HG02678 (cell line): ENCODE measurements around the gene RPS6KB2.
"Not testable (repeated sequence)": the region's sequence is repeated elsewhere in the genome, so short reads cannot be mapped to it uniquely, and the experiment has no call there.

Source experiments
- ATAC-seq: cut with Tn5 transposase; IDR thresholded peaks from one replicate; pipeline ENCODE4 v1.9.1; 2021; ENCODE audit warnings: mild to moderate bottlenecking, moderate library complexity; ENCODE audit not compliant: unreplicated experiment

RPS6KB2 gene

GRCh38 chr11:67397536-67397935, 30.8 kb upstream of the RPS6KB2 start:
- no peak for ATAC-seq

DNA sequence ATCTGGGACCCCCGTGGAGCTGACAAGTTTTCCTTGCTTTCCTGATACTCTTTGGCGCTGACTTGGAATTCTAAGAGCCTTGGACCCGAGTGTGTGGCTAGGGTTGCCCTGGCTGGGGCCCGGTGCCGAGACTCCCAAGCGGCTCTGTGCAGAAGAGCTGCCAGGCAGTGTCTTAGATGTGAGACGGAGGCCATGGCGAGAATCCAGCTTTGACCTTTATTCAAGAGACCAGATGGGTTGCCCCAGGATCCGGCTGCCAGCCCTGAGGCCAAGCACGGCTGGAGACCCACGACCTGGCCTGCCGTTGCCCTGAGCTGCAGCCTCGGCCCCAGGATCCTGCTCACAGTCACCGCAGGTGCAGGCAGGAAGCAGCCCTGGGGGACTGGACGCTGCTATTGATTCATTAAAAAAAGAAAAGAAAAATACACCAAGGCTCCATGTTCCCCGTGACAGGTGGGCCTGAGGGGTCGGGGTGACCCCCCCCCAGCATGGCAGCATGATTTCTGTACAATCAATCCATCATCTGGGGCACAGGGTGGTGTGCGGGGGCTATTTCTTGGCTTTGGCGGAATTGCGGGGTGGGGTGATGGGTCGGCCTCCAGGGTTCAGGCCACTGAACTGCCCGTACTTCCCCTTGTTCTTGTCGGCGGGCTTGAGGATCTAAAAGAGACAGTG, 30.2 kb upstream of the RPS6KB2 start:
- no peak for ATAC-seq

- ATAC-seq = no peak
Observed at GRCh38 chr11:67398661-67399563, 29.4 kb upstream of the RPS6KB2 start.

DNA sequence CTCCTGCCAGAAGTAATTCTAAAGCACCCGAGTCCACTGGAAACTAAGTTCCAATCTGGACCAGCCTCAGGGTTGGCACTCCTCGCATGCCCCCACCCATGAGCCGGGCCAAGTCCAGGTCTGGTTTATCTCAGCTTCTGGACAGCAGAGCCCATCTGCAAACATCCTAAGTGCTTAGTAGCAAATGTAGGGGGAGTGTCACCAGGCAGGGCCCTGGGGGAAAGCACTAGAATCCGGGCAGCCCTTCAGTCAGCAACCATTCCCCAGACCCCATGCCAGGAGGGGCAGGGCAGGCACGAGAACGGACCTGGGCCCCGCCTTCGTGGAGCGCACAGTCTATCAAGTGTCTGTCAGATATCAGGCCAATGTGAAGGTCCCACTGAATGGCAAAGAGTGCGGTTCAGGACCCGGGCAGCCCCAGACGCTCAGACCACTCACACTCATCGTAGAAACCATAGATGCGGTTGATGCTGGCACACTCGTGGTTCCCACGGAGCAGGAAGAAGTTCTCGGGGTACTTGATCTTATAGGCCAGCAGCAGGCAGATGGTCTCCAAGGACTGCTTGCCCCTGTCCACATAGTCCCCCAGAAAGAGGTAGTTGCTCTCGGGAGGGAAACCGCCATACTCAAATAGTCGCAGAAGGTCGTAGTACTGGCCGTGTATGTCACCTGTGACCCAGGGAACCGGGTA, 27.9 kb upstream of the RPS6KB2 start:
- ATAC-seq = no peak

GRCh38 chr11:67400942-67401494, 27.3 kb upstream of the RPS6KB2 start:
- no peak for ATAC-seq

DNA sequence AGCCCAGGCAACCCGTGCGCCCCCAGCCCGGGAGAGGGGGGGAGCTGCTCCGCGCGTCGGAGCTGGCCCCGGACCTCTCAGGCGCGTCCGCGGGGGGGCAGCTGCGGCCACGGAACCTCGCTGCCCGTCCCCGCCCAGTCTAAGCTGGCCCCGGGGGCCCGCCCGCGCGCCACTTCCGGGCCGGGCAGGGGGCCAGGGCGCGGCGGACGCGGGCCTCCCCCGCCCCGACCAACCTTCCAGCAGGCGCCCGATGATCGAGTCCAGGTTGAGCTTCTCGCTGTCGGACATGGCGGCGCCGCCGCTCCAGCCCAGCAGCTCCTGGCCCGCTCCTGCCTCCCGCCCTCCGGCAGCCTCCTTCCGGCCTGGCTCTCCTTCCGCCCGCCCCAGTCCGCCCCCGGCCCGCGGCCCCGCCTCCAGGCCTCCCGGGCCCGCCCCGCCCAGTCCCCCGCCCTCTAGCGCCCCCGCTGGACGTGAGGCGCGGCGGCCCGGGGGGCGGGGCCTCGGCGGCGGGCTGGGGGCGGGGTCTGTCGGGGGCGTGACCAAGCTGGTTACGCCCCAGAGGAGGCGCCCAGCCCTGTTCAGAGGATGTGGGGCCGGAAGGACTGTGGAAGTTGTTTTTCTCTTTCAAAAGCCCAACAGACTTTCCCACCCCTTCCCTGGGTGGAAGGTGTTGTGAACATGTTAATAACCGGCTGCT, 26.7 kb upstream of the RPS6KB2 start, which contains the start of gene PPP1CA:
PPP1CA (minus strand) TSS at position 364 of the 697 bp plus-strand sequence; CDS start at position 288, 76 bp downstream.
- peak; percentile 71 for ATAC-seq

DNA sequence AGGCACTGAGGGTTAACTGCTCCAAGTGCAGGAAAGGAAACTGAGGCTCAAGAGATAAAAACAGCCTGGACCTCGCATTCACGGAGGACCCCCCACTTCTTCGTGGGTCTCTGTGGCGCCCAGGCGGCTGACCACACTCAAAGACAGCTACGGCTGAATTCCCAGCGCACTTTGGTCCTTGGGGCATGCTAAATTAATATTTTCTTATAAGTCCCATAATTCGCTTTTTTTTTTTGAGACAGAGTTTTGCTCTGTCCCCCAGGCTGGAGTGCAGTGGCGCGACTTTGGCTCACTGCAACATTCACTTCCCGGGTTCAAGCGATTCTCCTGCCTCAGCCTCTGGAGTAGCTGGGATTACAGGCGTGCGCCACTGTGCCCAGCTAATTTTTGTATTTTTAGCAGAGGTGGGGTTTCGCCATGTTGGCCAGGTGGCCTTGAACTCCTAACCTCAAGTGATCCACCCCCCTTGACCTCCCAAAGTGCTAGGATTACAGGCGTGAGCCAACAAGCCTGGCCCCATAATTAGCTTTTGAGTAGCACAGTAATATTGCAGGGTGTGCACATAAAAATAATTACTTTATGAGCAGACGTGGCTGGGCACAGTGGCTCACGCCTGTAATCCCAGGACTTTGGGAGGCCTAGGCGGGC, 26.0 kb upstream of the RPS6KB2 start:
- ATAC-seq = not testable (repeated sequence)

- not testable (repeated sequence) for ATAC-seq
Observed at GRCh38 chr11:67403085-67403484, 25.2 kb upstream of the RPS6KB2 start.

- ATAC-seq = no peak
Observed at GRCh38 chr11:67404515-67405195, 23.6 kb upstream of the RPS6KB2 start.

GRCh38 chr11:67405196-67405567, 23.1 kb upstream of the RPS6KB2 start:
- no peak for ATAC-seq

DNA sequence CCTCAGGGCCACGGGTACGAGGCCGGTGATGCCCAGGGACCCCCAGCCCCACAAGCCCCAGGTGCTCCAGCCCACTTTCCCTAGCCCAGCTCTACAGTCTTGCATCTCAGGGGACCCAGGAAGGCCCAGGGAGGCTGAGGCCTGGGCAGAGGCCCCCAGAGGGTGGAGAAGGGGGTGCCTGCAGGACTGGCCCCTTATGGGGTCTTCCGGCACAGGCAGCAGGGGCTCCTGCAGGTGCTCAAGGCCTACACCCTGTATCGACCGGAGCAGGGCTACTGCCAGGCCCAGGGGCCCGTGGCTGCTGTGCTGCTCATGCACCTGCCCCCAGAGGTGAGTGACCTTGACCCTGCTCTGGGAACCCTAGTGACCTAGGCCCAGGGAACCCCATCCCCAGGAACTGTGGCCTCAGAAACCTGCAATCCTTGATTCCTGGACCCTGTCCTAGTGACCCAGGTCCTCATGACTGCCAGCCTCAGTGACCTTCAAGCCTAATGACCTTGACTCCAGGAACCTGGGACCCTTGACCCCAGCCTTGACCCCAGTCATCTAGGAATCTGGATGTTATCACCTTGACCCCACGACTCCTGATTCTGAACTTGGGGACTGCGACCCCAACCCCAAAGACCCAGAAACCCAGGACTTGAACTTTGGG, 22.5 kb upstream of the RPS6KB2 start:
- no peak for ATAC-seq

- ATAC-seq = no peak
Observed at GRCh38 chr11:67406420-67406968, 21.8 kb upstream of the RPS6KB2 start.

DNA sequence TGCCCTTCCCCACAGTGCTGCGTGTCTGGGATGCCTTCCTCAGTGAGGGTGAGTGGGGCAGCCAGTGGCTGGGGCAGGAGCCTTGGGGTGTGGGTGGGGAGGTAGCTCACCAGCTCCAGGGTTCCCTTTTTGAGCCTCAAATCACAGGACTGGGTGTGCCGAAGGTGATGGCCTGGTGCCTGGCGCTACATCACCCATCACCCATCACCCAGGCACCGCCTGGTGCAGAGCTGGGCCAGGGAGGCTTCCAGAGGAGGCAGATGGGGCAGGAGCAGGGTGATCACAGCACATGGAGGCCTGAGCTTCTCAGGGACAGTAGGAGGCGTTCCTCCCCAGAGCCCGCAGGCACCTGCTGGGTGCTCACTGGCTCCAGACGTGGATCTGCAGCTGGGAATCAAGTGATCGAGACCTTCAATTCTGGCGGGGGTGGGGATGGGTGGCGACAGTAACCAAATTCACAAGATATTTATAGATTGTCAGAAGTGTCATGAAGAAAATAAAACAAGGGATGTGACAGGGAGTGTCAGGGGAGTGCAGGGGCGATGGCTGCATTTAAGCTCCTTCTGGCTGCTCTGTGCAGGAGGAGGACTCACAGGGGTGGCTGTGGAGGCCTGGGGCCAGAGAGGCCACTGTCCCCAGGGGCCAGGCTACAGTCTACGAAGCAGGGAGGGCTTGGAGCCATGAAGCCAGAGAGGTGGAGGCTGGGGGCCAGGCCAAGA, 21.2 kb upstream of the RPS6KB2 start:
- no peak for ATAC-seq

DNA sequence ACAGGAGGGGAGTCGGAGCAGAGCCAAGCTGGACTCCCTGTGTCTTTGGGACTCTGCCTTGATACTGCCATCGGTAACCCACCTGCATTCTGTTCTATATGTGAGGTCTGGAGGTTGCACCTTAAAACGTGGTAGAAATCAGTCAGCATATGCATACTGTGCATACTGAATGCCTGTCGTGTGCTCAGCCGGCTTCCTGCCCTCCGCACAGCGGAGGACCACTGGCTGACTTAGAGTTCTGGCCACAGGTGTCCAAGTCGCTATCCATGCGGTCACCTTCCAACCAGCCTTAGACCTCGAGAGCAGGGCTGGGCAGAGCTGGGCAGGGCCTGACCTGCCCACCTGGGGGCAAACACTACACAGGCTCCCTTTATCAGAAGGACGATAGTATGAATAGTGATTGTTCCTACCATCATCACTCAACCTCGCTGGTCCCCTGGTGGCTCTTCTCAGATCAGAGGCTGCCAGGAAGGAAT, 20.6 kb upstream of the RPS6KB2 start:
- no peak for ATAC-seq

DNA sequence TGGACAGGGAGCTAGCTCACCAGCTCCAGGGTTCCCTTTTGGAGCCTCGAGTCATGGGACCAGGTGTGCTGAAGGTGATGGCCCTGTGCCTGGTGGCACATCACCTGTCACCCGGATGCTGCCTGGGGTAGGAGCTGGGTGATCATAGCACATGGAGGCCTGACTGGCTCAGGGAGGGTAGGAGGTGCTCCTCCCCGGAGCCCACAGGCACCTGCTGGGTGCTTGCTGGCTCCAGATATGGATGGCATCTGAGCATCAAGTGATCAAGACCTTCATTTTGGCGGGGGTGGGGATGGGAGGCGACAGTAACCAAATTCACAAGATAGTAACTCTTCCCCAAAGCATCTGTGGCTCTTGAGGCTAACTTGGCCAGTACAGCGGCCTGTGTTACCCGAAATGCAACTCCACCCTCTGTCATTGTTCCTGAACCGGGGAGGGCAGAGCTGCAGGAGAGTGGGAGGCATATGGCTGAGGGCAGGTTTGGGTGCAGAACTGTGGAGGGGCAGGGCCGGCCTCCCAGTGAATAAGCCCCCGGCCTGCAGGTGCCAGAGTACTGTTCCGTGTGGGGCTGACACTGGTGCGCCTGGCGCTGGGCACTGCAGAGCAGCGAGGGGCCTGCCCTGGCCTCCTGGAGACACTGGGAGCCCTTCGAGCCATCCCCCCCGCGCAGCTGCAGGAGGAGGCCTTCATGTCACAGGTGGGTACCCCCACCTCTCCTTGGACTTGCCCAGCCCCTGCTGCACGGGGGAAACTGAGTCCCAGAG, 19.7 kb upstream of the RPS6KB2 start:
- no peak for ATAC-seq

DNA sequence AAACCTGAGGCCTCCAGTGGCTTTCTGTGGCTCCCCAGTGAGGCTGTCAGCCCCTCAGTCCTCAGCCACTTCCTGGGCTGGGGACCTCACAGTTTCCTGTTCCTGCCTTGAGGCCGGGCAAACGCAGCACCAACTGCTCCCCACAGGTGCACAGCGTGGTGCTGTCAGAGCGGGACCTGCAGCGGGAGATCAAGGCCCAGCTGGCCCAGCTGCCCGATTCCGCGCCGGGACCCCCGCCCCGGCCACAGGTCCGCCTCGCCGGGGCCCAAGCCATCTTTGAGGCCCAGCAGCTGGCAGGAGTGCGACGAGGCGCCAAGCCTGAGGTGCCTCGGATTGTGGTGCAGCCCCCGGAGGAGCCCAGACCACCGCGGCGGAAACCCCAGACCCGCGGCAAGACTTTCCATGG, 19.0 kb upstream of the RPS6KB2 start:
- peak; percentile 61 for ATAC-seq

DNA sequence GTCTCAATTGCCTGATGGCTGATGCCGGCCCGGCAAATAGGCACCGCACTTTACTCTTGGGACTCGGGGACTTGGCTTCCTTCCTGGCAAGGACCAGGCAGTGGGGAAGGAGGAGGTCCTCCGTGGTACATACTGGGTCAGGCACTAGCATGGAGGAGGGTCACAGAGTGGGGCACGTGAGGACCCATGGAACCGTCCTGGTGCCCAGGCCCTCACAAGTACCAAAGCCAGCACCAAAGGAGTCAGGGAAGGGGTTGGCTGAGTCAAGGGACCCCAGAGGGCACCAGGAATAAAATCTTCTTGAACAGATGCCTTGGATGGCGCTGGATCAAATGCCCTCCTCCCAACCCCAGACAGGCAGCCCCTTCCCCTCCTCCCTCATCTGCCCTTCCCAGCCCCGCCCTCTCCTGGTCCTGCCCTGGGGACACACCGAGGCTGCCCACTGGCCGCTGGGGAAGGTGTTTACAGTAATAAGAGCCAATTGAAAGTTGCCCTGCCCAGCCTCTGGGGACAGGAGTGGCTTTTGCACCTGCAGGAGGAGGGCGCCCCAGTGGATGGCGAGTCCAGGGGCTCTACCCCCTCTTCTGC, 18.4 kb upstream of the RPS6KB2 start:
- ATAC-seq = no peak
